ENCODE measurements around the gene NDUFA11.
"Not testable (repeated sequence)": the region's sequence is repeated elsewhere in the genome, so short reads cannot be mapped to it uniquely, and the experiment has no call there.

NDUFA11 gene

GRCh38 chr19:5851302-5851701, 52.3 kb downstream of the NDUFA11 start, which contains the start of gene FUT3:
FUT3 (minus strand) TSS chr19:5851449.
- no peak for DNase-seq

- peak; percentile 54 for DNase-seq
Measured at GRCh38 chr19:5850743-5851293, 52.8 kb downstream of the NDUFA11 start.

- DNase-seq, result no peak
Measured at GRCh38 chr19:5850189-5850588, 53.4 kb downstream of the NDUFA11 start.

- DNase-seq, result not testable (repeated sequence)
Measured at GRCh38 chr19:5848621-5849020, 55.0 kb downstream of the NDUFA11 start.

GRCh38 chr19:5847846-5848245, 55.7 kb downstream of the NDUFA11 start:
- not testable (repeated sequence) for DNase-seq

Measured in EL (cell line).